Tibial nerve (tissue), 4 donors: ENCODE measurements around the gene SUN5. TPM values are rescaled to one million over a fixed set of nuclear protein-coding genes. Genes with fewer than 3 reads are reported as not detected.
A peak's percentile ranks its signal among the peaks of the same experiment; 100 is the strongest.

Experiments
- DNase-seq, 2 donors: peaks; one replicate each; pipeline ENCODE4 v3.0.0-alpha.2; 2019; ENCODE audit warnings: low spot score in 2 of 2
- H3K27ac ChIP-seq, 4 donors: fragments of 200-600 bp; sonication (generic) in 3 of 4; one replicate each; pipeline ENCODE4 v1.5.1; 2017 to 2019; ENCODE audit warnings: mild to moderate bottlenecking in 1 of 4
- H3K27me3 ChIP-seq, 2 donors: fragments of 200-600 bp; sonication (generic) in 1 of 2; one replicate each; pipeline versions ENCODE4 v1.5.1 to v1.6.0; 2017 to 2019
- H3K36me3 ChIP-seq, 3 donors: fragments of 200-600 bp; sonication (generic); one replicate each; pipeline ENCODE4 v1.5.1; 2018 to 2019
- H3K4me1 ChIP-seq, 4 donors: fragments of 200-600 bp; sonication (generic) in 3 of 4; one replicate each; pipeline ENCODE4 v1.5.1; 2017 to 2019
- H3K4me3 ChIP-seq, 4 donors: fragments of 200-600 bp; sonication (generic) in 3 of 4; one replicate each; pipeline ENCODE4 v1.5.1; 2017 to 2019; ENCODE audit warnings: mild to moderate bottlenecking in 1 of 4, moderate library complexity in 1 of 4
- H3K9me3 ChIP-seq, 4 donors: fragments of 200-600 bp; sonication (generic) in 3 of 4; one replicate each; pipeline ENCODE4 v1.5.1; 2017 to 2019
- EP300 ChIP-seq, 2 donors: sonication (generic); formaldehyde crosslinking; IDR thresholded peaks; one replicate each; pipeline ENCODE4 v1.6.1; 2017; ENCODE audit warnings: antibody characterized with exemption in 2 of 2, mild to moderate bottlenecking in 1 of 2
- POLR2A ChIP-seq, 2 donors: fragments of 450-650 bp; IDR thresholded peaks; one replicate each; pipeline ENCODE4 v1.6.1; 2017; ENCODE audit warnings: antibody characterized with exemption in 2 of 2, mild to moderate bottlenecking in 2 of 2, moderate library complexity in 2 of 2
- WGBS, 2 donors: methylation state at CpG; one replicate each; pipeline ENCODE4 v1.1.5; 2018; 5-methylcytosine and 5-hydroxymethylcytosine counted together
- total RNA-seq, 4 donors: library from RNA; depleted of rRNA; stranded (reverse); fragments of >200 nt; gene quantifications; one replicate each; pipeline ENCODE4 v1.1.0, GENCODE V29; 2016
- TF ChIP-seq, protein P1 (sequence below), 5 experiments: fragments of 200-600 bp in 3 of 5; fragments of 450-650 bp in 2 of 5; sonication (generic) in 3 of 5; IDR thresholded peaks; one replicate each; pipeline ENCODE4 v1.5.1; 2016 to 2019; ENCODE audit warnings: antibody characterized with exemption in 5 of 5, mild to moderate bottlenecking in 3 of 5, moderate library complexity in 2 of 5

Gene SUN5
- total RNA-seq, 4 donors from 2014 or later = not detected

DNA sequence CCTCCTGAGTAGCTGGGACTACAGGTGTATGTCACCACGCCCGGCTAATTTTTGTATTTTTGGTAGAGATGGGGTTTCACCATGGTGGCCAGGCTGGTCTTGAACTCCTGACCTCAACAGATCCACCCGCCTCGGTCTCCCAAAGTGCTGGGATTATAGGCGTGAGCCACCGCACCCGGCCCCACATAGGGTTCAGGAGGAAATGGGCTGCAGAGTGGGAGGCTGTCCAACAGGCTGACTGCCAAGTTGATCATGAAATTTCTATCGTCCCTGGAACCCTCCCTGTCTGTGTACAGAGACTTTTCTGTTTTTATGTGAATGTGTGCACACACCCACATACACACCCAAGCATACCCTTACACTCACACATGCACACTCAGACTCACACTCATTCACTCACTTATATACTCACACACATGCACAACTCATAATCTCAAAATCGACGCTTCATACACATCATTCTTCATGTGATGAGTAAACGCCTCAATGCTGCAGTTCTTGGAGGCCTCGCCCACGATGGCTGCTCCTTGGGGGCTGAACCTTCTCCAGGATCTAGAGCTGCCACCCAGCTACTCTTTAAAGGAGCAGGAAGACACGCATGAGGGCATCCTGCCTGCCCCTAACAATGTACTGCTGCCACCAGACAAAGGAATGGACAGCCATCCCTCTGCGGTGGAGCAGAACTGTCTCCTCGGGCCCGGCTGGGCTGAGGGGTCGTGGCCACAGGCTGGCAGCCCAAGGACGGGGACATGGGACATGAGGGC, 35.6 kb downstream of the SUN5 start:
- Histone ChIP-seq H3K27me3 (no peaks in the 10 kb centered on the region), H3K9me3 (no peaks in the 10 kb centered on the region), H3K27ac (peak overlapping the region in 3 of 4 donors; percentile 11 to 54 (median 50)), H3K4me3 (no peak overlapping the region), H3K36me3 (no peaks in the 10 kb centered on the region), H3K4me1 (peaks cover 0 to 37% (median 23%) of the 10 kb centered on the region in 4 donors)
- TF ChIP-seq, protein P1, sequence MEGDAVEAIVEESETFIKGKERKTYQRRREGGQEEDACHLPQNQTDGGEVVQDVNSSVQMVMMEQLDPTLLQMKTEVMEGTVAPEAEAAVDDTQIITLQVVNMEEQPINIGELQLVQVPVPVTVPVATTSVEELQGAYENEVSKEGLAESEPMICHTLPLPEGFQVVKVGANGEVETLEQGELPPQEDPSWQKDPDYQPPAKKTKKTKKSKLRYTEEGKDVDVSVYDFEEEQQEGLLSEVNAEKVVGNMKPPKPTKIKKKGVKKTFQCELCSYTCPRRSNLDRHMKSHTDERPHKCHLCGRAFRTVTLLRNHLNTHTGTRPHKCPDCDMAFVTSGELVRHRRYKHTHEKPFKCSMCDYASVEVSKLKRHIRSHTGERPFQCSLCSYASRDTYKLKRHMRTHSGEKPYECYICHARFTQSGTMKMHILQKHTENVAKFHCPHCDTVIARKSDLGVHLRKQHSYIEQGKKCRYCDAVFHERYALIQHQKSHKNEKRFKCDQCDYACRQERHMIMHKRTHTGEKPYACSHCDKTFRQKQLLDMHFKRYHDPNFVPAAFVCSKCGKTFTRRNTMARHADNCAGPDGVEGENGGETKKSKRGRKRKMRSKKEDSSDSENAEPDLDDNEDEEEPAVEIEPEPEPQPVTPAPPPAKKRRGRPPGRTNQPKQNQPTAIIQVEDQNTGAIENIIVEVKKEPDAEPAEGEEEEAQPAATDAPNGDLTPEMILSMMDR (IDR thresholded peaks at IDR 0.05) = no peak
- no peak for TF ChIP-seq EP300 (IDR thresholded peaks at IDR 0.05)
- no peak for TF ChIP-seq POLR2A (IDR thresholded peaks at IDR 0.05)
- 40 to 44% methylated on average over 19 of the region's 19 CpGs for WGBS, 2 donors
- no peak for DNase-seq

DNA sequence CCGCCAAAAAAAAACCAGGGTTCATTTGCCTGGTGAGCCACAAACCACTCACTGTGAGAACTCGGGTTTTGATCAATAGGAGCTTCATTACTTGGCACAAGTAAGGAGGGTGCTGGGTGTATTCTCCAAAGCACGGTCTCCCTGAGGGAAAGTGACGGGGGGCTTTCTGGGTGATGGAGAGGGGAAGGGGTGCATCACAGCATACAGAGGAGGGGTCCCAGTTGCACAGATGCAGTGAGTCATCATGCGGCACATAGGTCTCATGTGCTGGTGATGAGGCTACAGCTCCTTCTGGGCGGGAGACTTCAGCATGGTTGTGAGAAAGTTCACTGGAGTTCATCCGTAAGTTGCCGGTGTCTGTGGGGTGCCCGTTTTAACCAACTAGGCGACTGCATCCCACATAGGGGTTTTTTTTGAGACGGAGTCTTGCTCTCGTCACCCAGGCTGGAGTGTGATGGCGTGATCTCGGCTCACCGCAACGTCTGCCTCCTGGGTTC, 36.2 kb downstream of the SUN5 start:
- no peaks in the 10 kb centered on the region for H3K9me3 ChIP-seq
- WGBS, 2 donors = 80 to 88% methylated on average over 16 of the region's 16 CpGs

DNA sequence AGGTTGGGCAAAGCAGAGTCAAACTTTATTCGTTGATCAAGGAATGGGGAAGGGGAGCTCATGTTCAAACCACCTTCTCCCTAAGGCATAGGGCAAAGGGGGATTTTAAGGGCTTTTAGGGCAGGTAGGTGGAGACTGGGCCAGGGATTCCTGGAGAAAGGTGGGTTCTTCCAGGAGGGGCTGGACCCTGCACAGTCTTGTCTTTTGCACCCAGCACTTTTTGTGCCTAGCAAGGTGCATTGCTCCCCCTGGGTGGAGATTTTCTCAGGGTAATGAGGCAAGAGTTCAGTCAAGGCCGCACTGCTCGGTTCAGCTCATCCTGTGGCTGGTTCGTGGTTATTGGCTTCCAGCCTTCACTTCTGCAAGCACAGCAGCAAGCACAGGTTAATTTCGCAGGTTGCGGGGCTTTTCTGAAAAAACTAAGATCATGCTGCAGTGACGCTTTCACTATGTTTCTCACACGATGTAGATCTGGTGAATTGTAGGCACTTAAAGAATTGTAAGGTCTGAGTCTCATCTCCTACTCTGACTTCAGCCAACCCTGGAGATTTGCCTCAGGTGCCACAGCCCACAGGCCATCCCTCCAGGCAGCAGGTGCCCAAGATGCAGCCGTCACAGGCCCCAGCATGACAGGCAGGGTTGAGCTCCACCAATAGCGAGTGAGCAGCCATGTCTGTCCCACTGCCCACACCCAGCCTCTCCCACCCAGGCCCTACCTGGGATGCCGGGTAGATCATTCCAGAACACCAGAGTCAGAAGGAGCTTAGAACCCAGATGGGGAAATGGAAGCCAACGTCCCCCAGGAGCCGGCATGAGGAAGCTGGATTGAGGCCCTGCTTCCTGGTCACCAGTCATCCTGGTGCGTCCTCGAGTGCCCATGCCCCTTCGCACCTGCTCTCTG, 37.1 kb downstream of the SUN5 start:
- no peak for DNase-seq
- 76 to 79% methylated on average over 16 of the region's 16 CpGs for WGBS, 2 donors
- H3K9me3 ChIP-seq = no peaks in the 10 kb centered on the region
- no peaks in the 10 kb centered on the region for H3K36me3 ChIP-seq
- TF ChIP-seq EP300 (IDR thresholded peaks at IDR 0.05) (no peak), POLR2A (IDR thresholded peaks at IDR 0.05) (no peak)
- TF ChIP-seq, protein P1 (IDR thresholded peaks at IDR 0.05) = no peak
- H3K27ac ChIP-seq = no peak overlapping the region
- no peak overlapping the region for H3K4me3 ChIP-seq
- H3K27me3 ChIP-seq = no peaks in the 10 kb centered on the region
- peaks cover 0 to 30% (median 17%) of the 10 kb centered on the region in 4 donors for H3K4me1 ChIP-seq

More for the DNA sequence above, 36.2 kb downstream of the SUN5 start:
- Histone ChIP-seq H3K4me1 (peaks cover 0 to 37% (median 23%) of the 10 kb centered on the region in 4 donors), H3K27ac (no peak overlapping the region), H3K4me3 (no peak overlapping the region), H3K27me3 (no peaks in the 10 kb centered on the region), H3K36me3 (no peaks in the 10 kb centered on the region)
- TF ChIP-seq, protein P1 (IDR thresholded peaks at IDR 0.05) = no peak
- no peak for TF ChIP-seq EP300 (IDR thresholded peaks at IDR 0.05)
- no peak for TF ChIP-seq POLR2A (IDR thresholded peaks at IDR 0.05)
- DNase-seq = no peak

DNA sequence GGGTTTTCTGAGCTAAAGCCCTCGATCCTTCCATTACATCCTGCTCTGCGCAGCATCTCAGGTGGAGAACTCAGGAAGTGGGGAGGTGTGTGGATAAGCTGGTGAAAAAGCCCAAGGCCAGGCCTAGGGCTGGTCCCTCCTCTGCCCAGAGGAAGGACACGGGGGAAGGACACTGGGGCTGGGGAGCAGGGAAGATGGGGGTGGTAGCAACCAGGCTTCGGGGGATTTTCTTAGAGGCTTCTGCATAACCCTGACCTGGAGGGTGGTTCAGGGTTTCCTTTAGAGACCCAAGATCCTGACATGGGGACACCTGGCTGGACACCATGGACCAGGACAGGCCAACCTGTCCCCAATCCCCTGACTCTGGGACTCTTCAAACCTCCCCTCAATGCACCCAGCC, 37.9 kb downstream of the SUN5 start:
- no peak overlapping the region for H3K4me3 ChIP-seq
- 87 to 88% methylated on average over 4 of the region's 4 CpGs for WGBS, 2 donors

More for the DNA sequence above, 37.9 kb downstream of the SUN5 start:
- DNase-seq = no peak
- H3K27ac ChIP-seq = no peak overlapping the region
- no peaks in the 10 kb centered on the region for H3K27me3 ChIP-seq
- no peaks in the 10 kb centered on the region for H3K9me3 ChIP-seq
- peaks cover 0 to 22% (median 10%) of the 10 kb centered on the region in 4 donors for H3K4me1 ChIP-seq
- no peaks in the 10 kb centered on the region for H3K36me3 ChIP-seq
- TF ChIP-seq, protein P1 (IDR thresholded peaks at IDR 0.05) = no peak
- TF ChIP-seq EP300 (IDR thresholded peaks at IDR 0.05) (no peak), POLR2A (IDR thresholded peaks at IDR 0.05) (no peak)
